Tracheal epithelial cell (primary cell): ENCODE data around the gene TXNRD1. TPM values are rescaled to one million over a fixed set of nuclear protein-coding genes. Genes with fewer than 3 reads are reported as not detected.

Experiments
- total RNA-seq: library from RNA; depleted of rRNA; stranded (reverse); fragments of >200 nt; gene quantifications from 2 replicates; pipeline ENCODE4 v1.2.1, GENCODE V29; 2014

Gene TXNRD1
- 133 and 190 TPM in 2 replicates for total RNA-seq

DNA sequence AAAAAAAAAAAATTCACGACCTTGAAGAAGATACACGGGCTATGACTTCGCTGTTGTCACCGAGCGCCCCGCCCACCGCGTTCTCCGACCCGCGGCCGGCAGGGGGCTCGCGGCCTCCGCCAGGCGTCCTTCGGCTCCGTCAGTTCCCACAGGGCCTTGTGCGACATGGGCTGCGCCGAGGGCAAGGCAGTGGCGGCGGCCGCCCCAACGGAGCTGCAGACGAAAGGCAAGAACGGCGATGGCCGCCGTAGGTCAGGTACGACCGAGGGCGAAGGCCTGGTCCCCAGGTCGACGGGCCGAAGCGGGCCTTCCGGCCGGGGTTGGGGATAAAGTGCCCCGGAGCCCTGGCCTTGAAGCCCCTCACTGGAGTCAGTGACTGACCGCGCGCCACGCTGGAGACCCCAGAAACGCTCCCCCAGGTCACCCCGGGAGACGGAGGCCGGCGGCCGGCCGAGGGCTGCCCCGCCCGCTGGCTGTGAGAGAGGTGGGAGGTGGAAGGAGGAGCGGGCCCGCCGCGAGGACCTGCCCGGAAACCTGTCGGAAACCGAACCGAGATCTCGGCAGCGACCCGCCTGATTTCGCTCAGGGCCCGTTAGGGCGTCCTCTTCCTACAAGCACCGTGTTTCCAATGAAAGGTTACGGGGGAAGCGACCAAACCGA is at the start of gene TXNRD1:
Gene TXNRD1, plus strand, starts transcription at position 142 of the 660 bp plus-strand sequence. Its CDS starts 24 bp downstream, at position 166.

GRCh38 chr12:104303538-104304151 is 88.1 kb downstream of the TXNRD1 start, which contains the start of gene EID3:
Gene EID3, plus strand, starts transcription at chr12:104303739. Its CDS starts 196 bp downstream, at chr12:104303935.

Other genes with a start within 250 kb of the TXNRD1 start
- 21.3 and 26.0 TPM in 2 replicates for gene TDG, start 249.9 kb upstream of the TXNRD1 start, total RNA-seq
- gene GLT8D2, start 165.6 kb upstream of the TXNRD1 start, total RNA-seq, result 0.43 and 2.9 TPM in 2 replicates
- 8.2 and 8.5 TPM in 2 replicates for gene HCFC2, start 151.2 kb upstream of the TXNRD1 start, total RNA-seq
- 9.2 and 11.9 TPM in 2 replicates for gene NFYB, start 77.6 kb upstream of the TXNRD1 start, total RNA-seq
- gene EID3, start 88.0 kb downstream of the TXNRD1 start, total RNA-seq, result 0.96 and 1.7 TPM in 2 replicates
- gene CHST11, start 241.2 kb downstream of the TXNRD1 start, total RNA-seq, result 19.0 and 27.2 TPM in 2 replicates